ENCODE results near the gene NRF1.
"Not testable (repeated sequence)": the region's sequence is repeated elsewhere in the genome, so short reads cannot be mapped to it uniquely, and the experiment has no call there.

The NRF1 gene

DNA sequence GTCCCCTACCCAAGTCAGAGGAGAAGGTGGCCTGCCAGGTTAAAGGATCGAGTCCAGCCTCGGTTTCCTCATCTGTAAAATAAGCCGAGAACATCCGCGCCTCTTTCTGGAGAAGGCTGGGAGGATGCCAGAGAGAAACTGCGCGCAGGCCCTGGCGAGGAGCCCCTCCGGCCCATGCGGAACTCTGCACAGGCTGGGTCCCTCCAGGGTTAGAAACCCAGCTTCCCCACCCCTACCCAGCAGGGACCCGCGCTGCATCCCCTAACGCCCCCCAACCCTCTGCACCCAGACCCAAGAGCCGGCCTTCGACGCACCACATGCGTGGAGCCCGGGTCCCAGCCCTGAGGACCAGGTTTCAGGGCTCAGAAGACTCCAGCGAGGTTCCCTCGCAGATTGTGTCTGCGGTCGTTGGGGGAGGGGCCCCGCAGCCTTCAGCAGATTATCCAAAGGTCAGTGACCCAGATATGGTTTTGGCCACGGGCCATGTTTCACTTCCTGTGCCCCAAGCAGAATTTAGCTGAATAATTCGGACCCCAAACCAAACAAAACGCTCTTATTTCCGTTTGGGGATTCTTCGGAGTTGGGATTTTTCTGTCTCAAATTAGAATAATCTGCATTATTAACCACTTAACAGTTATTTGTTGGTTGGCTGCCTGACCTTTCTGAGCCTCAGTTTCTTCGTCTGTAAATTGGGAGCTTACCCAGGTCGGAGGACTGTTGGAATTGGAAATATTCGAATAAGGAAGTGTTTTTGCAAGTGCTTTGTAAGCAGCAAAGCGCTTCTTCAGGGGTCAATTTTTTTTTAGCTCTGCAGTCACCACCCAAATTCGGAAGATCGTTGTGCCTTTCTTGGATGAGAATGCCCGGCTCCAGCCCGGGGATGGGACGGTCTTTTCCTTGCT, 173.5 kb downstream of the NRF1 start:
- no peak for DNase-seq

GRCh38 chr7:129785685-129786514, 174.4 kb downstream of the NRF1 start:
- DNase-seq = no peak

DNA sequence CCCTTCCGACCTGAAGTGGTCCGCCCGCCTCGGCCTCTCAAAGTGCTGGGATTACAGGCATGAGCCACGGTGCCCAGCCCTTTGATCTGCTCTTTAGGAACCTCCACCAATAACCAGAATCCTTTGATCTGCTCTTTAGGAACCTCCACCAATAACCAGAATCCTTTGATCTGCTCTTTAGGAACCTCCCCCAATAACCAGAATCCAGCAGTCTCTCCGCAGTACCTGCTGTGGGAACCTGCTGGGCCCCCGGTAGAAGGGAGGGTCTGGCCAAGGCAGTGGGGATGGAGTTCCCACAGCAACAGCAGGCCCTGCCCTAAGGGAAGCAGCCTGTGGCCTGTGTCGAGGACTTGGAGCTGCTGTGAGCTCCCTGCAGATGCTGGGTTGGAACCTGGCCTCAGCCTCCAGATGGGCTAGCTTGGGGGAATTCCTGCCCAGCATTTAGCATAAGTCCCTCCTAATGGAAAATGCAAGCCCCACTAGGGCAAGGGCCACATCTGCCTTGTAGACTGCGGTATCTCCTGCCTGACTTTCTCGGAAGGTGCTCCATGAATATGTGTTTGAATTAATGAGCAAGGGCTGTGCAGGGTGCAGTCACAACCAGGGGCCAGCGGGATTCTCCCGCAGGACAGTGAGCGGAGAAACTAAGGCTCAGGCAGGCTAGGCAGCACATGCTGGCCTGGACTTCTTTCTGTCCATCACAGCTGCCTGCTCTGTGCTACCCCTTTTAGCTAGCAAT, 175.5 kb downstream of the NRF1 start:
- DNase-seq = no peak

DNA sequence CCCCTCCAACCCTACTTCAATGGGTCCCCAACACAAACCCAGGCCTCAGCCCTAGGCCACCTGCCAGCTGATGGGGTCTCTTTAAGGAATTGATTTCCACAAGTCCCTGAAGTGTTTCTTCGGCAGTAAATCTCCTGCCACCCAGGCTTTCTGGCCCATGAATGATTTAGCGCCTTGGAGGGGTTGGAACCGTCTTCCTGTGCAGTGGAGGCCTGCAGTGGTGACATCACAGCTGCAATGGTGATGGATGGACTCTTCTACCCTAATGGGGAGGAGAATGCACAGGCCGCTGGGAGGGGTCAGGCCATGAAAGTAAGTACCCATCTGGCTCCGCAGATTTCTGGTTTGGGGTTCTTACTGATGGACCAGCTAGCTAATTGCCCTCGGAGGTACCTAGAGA, 177.5 kb downstream of the NRF1 start:
- DNase-seq = no peak

GRCh38 chr7:129789652-129790051, 178.1 kb downstream of the NRF1 start:
- DNase-seq = no peak

DNA sequence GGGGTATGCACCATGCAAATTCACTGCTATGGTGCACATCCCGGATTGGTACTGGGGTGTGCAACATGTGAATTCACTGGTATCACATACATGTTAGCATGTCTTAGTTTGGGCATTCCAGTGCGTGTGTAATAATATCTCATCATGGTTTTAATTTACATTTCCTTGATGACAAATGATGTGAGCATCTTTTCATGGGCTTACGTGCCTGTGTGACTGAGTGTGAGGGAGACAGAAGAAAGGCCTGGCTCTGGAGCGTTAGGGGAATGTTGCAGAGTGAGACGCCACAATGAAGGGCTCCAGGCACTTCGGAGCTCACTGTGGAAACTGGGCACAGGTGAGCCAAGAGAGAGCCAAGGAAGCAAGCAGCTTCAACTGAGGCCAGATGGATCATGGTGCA, 178.6 kb downstream of the NRF1 start:
- no peak for DNase-seq

DNA sequence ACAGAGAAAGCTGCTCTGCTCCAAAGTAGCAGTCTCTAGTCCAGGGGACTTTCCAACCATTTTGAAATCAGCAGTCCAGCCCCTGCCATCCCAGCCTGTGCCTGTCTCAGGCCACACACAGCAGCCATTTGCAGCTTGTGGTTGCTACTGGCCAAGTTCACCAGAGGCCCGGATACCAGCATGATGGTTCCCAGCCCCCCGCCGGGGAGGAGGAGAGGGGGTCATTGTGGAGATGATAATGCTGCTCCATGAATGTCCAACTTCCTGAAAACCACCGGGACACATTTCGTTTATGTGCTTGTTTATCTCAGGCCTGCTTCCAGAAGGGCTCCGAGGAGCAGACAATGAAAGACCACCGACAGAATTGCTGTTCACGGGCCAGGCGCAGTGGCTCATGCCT, 181.2 kb downstream of the NRF1 start:
- no peak for DNase-seq

- DNase-seq = no peak
Measured at GRCh38 chr7:129793506-129794310, 182.2 kb downstream of the NRF1 start.

DNA sequence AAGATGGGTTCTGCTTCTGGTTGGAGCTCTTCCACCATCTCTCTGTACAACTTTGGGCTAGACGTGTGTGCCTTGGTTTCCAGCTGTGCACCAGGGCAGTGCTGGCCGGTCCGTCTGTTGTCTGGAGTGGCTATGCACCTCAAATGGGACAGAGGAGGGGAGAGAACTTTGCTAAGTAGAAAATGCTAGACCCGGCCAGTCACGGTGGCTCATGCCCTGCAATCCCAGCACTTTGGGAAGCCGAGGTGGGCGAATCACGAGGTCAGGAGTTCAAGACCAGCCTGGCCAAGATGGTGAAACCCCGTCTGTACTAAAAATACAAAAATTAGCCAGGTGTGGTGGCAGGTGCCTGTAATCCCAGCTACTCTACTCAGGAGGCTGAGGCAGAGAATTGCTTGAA, 182.9 kb downstream of the NRF1 start:
- not testable (repeated sequence) for DNase-seq

GRCh38 chr7:129796186-129796775, 184.8 kb downstream of the NRF1 start:
- DNase-seq = no peak

DNA sequence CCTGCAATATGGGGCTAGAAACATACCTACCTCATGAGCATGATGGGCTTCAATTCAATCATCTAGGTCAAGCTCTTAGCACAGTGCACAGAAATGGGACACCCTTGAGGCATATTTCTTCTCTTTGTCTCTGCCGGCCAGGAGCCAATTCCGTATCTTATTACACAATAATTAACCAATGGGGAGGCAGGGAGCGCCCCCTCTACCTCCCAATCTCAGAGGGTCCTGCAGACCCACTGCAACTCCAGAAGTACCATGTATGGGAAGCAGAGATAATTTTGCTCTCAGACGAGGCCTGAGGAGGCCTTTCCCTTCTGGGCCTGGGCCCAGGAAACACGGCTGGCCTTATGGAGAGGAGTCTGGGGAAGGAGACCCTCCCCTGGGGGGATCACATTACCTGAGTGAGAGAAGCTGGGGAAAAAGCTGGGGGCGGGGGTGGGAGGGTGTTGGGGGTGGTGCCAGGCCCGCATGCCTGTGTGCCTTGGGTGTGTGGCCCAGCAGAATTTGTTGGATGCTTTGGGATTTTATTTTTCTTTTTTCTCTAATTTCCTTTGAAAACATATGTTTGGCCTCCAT, 185.8 kb downstream of the NRF1 start:
- no peak for DNase-seq

DNA sequence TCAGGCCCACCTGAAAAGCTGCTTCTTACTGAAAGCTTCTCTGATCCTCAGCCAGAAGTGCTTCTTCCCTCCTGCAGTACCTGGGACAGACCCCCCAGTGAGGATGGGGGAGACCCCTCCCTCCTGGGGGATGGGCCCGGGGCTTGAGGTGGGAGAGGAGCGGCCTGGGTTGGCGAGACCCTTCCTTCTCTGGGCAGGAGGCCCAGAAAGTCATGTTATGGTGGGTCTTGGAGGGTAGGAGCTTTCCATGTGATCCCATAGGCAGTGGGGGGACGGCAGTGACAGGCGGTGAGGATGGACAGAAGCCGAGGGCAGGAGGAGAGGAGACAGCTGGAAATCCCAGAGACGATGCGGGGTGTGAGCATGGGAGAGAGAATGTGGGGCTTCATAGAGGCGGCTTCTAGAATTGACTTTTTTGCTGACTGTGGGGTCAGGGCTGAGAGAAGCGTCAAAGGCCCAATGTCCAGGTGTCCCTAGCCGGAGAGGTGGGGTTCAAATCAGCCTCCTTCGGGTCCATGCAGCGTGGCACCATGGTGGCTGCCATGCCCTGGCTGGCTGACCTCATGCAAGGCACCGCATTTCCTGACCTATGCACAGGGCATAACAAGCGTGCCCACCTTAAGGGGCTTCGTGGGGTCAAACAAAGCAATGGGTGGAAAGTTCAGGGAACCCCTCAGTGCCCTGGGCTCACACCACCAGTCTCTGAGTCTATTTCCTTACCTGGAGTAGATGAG, 187.3 kb downstream of the NRF1 start:
- DNase-seq = no peak

- no peak for DNase-seq
Measured at GRCh38 chr7:129799350-129799955, 187.9 kb downstream of the NRF1 start.

DNA sequence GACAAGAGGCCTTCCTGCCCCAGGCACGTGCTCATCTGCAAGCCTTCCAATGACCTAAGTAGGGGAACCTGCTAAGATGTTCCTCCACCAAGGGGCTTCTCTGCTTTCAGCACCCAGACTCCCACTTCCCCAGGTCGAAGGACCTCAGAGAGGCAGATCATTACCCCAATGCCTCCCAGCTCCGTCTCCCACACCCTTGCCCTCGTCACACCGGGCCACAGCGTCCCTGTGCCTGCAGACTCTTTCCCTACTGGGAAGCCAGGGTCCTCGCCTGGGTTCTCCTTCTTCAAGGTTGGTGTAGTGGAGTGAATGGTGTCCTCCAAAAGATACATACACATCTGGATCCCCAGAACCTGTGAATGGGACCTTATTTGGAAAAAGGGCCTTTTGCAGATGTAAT, 189.4 kb downstream of the NRF1 start:
- no peak for DNase-seq

DNA sequence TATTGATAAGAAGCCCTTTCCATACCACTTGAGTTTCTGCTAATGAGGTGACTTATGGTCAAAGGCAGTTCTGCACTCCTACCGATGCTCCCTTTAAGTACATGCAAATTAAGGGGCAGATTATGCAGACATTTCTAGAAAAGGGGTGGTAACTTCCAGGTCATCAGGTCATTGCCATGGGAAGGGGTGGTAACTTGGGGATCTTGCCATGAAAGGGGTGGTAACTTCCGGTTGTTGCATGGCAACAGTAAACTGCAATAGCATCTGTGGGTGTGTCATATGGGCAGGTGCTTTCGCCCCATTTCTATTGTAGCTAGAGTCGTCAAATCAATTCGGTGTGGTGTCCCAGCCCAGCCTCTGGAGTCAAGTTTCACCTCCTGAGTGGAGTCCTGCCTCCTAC, 190.4 kb downstream of the NRF1 start:
- DNase-seq = no peak

- no peak for DNase-seq
Measured at GRCh38 chr7:129803546-129804081, 192.1 kb downstream of the NRF1 start.

GRCh38 chr7:129804111-129804889, 192.8 kb downstream of the NRF1 start:
- no peak for DNase-seq

DNA sequence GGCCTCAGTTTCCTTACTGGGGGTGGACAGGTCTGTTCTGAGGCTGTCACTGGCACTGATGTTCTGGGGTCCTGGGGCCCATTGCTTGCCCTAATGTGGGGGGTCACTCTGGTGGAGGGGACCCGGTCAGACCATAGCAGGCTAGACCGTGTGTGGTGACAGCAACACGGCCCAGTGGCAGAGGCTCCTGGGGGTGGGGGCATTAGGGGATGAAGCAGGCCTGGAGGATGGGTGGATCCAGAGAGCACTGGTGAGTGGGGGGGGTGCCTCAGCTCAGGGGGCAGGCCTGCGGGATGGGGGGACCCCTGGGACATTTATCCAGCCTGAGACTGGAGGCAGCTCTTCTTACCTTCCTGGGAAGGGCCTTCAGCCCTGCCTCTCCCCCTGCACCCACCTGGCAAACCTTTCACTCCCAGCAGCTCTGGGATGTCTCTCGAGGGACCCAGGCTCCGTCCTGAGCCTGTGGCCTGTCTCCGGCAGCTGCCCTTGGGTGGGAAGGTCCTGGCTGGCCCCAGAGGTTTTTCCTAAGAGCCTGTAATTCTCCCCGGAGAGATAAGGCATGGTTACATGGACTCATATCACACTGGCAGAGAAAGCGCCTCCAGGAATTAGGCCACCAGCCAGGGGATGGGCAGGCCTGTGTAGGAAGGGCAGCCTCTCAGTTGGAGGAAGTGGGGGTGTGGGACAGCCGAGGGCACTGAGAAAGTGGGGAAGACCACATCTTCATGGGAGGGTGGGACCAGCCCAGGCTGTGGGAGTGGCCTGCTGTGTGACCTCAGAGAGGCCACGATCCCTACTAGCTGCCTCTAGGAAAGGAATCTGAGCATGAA, 193.6 kb downstream of the NRF1 start:
- no peak for DNase-seq
